ENCODE measurements around the gene TRIM41.

The TRIM41 gene

GRCh38 chr5:181233801-181234454 lies 10.8 kb downstream of the TRIM41 start:
- no peak for DNase-seq

GRCh38 chr5:181234455-181235306 lies 11.6 kb downstream of the TRIM41 start:
- DNase-seq: no peak

GRCh38 chr5:181235323-181235688 lies 12.2 kb downstream of the TRIM41 start:
- no peak for DNase-seq

- no peak for DNase-seq
Observed at GRCh38 chr5:181235689-181236366, 12.7 kb downstream of the TRIM41 start.

- DNase-seq: no peak
Observed at GRCh38 chr5:181236471-181236870, 13.4 kb downstream of the TRIM41 start.

GRCh38 chr5:181236954-181237641 lies 14.0 kb downstream of the TRIM41 start:
- DNase-seq: no peak

GRCh38 chr5:181237729-181238385 lies 14.8 kb downstream of the TRIM41 start:
- no peak for DNase-seq

- DNase-seq: no peak
Observed at GRCh38 chr5:181239062-181239663, 16.1 kb downstream of the TRIM41 start.

- peak; percentile 88 for DNase-seq
Observed at GRCh38 chr5:181241393-181241975, 18.4 kb downstream of the TRIM41 start.

- DNase-seq: no peak
Observed at GRCh38 chr5:181242031-181242451, 19.0 kb downstream of the TRIM41 start.

- peak; percentile 48 for DNase-seq
Observed at GRCh38 chr5:181243018-181243563, 20.0 kb downstream of the TRIM41 start.

GRCh38 chr5:181243564-181244343 lies 20.7 kb downstream of the TRIM41 start, which contains the start of gene RACK1:
TSS of gene RACK1 (minus strand) at chr5:181243906. CDS start at chr5:181243800, 106 bp downstream.
- DNase-seq: peak; percentile 96

GRCh38 chr5:181245427-181246275 lies 22.6 kb downstream of the TRIM41 start:
- DNase-seq: no peak

GRCh38 chr5:181246276-181247049 lies 23.4 kb downstream of the TRIM41 start:
- peak; percentile 91 for DNase-seq

GRCh38 chr5:181248277-181248676 lies 25.2 kb downstream of the TRIM41 start:
- no peak for DNase-seq

- DNase-seq: no peak
Observed at GRCh38 chr5:181255276-181255675, 32.2 kb downstream of the TRIM41 start.

- no peak for DNase-seq
Observed at GRCh38 chr5:181255836-181256578, 32.9 kb downstream of the TRIM41 start.

GRCh38 chr5:181258576-181258975 lies 35.5 kb downstream of the TRIM41 start:
- DNase-seq: no peak

Measured in hematopoietic multipotent progenitor cell treated with erythropoietin and hydrocortisone succinate and interleukin-3 and kit ligand, for 6 days (in vitro differentiated cells).